ENCODE data around the gene TMEM128.

Gene TMEM128

GRCh38 chr4:4228356-4228668, 19.7 kb downstream of the TMEM128 start:
- Histone ChIP-seq H3K9me2 (replicated peaks; ENCODE audit: low read depth, low read length) (no peaks in the 10 kb centered on the region), H3K36me3 (ENCODE audit: insufficient read depth, low read length) (no peaks in the 10 kb centered on the region), H3K9me3 (ENCODE audit: insufficient read depth, low read depth, low read length) (no peaks in the 10 kb centered on the region), H3K27me3 (ENCODE audit: insufficient read depth, low read length, poor library complexity, severe bottlenecking) (no peaks in the 10 kb centered on the region), H3F3A (ENCODE audit: low read depth) (no peaks in the 10 kb centered on the region), H3K4me3 (ENCODE audit: low read length, poor library complexity, severe bottlenecking) (no peak overlapping the region), H4K20me1 (ENCODE audit: insufficient read depth, low read length, poor library complexity, severe bottlenecking) (no peaks in the 10 kb centered on the region), H3K4me2 (ENCODE audit: low read depth, low read length, poor library complexity, severe bottlenecking) (no peak overlapping the region), H3K79me2 (ENCODE audit: insufficient read depth, low read length) (no peaks in the 10 kb centered on the region), H3K4me1 (ENCODE audit: insufficient read depth, low read length, poor library complexity, severe bottlenecking) (no peaks in the 10 kb centered on the region), H3K9ac (ENCODE audit: low read depth, low read length, poor library complexity, severe bottlenecking) (no peak overlapping the region), H2AFZ (ENCODE audit: low read length) (no peak overlapping the region)
- TF ChIP-seq EZH2phosphoT487 (IDR thresholded peaks at IDR 0.05; ENCODE audit: borderline replicate concordance), result no peak
- TF ChIP-seq, protein P1, sequence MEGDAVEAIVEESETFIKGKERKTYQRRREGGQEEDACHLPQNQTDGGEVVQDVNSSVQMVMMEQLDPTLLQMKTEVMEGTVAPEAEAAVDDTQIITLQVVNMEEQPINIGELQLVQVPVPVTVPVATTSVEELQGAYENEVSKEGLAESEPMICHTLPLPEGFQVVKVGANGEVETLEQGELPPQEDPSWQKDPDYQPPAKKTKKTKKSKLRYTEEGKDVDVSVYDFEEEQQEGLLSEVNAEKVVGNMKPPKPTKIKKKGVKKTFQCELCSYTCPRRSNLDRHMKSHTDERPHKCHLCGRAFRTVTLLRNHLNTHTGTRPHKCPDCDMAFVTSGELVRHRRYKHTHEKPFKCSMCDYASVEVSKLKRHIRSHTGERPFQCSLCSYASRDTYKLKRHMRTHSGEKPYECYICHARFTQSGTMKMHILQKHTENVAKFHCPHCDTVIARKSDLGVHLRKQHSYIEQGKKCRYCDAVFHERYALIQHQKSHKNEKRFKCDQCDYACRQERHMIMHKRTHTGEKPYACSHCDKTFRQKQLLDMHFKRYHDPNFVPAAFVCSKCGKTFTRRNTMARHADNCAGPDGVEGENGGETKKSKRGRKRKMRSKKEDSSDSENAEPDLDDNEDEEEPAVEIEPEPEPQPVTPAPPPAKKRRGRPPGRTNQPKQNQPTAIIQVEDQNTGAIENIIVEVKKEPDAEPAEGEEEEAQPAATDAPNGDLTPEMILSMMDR (conservative IDR thresholded peaks at IDR 0.05; ENCODE audit: low read length), result no peak

GRCh38 chr4:4227510-4228355, 20.3 kb downstream of the TMEM128 start:
- H4K20me1 ChIP-seq (ENCODE audit: insufficient read depth, low read length, poor library complexity, severe bottlenecking), result no peaks in the 10 kb centered on the region
- TF ChIP-seq, protein P1 (conservative IDR thresholded peaks at IDR 0.05; ENCODE audit: low read length), result no peak
- no peak for TF ChIP-seq EZH2phosphoT487 (IDR thresholded peaks at IDR 0.05; ENCODE audit: borderline replicate concordance)
- no peaks in the 10 kb centered on the region for H3K27me3 ChIP-seq (ENCODE audit: insufficient read depth, low read length, poor library complexity, severe bottlenecking)
- H3K79me2 ChIP-seq (ENCODE audit: insufficient read depth, low read length), result no peaks in the 10 kb centered on the region
- no peak overlapping the region for H3K4me3 ChIP-seq (ENCODE audit: low read length, poor library complexity, severe bottlenecking)
- no peak overlapping the region for H2AFZ ChIP-seq (ENCODE audit: low read length)
- H3K9me3 ChIP-seq (ENCODE audit: insufficient read depth, low read depth, low read length), result no peaks in the 10 kb centered on the region
- no peak overlapping the region for H3K9ac ChIP-seq (ENCODE audit: low read depth, low read length, poor library complexity, severe bottlenecking)
- H3K9me2 ChIP-seq (replicated peaks; ENCODE audit: low read depth, low read length), result no peaks in the 10 kb centered on the region
- H3K4me2 ChIP-seq (ENCODE audit: low read depth, low read length, poor library complexity, severe bottlenecking), result no peak overlapping the region
- no peaks in the 10 kb centered on the region for H3K4me1 ChIP-seq (ENCODE audit: insufficient read depth, low read length, poor library complexity, severe bottlenecking)
- no peaks in the 10 kb centered on the region for H3K36me3 ChIP-seq (ENCODE audit: insufficient read depth, low read length)
- no peaks in the 10 kb centered on the region for H3F3A ChIP-seq (ENCODE audit: low read depth)

DNA sequence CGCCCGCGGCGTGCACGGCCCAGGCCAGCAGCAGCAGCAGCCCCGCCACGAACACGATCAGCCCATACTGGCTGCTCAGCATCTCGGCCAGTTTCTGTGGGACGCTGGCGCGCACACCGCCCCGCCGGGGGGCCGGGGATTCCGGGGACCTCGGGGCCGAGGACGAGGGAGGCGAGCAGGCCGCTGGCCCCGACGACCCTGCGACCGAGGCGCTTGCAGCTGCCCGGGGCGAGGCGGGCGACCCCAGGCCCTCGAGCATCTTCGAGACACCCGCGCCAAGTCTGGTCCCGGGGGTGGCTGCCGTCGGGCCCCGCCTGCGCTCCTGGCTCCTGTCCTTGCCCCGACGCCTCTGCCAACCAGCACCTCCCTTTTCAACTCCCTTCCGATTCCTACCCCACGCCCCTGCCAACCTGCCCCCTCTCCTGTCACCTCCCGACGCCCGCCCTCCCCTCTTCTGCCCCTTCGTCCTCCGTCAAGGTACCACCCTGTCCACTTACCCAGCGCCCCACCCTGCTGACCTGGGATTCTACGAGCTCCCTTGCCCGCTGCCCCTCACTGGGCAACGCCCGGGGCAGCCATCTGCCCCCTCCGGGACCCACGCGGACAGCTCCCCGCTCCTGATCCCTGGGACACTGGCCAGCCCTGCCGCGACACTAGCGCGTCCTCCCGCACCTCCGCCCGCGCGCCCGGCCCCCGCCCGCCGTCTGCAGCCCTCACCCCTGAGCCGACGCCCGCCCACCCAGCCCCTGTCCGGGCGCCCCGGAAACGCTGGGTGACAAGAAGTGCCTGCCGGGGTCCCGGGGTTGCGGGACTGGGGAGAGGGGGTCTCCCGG, 21.2 kb downstream of the TMEM128 start, which contains the start of gene OTOP1:
TSS of gene OTOP1 (minus strand) at position 324 of the 833 bp plus-strand sequence. CDS start at position 259, 65 bp downstream.
- TF ChIP-seq EZH2phosphoT487 (IDR thresholded peaks at IDR 0.05; ENCODE audit: borderline replicate concordance), result no peak
- TF ChIP-seq, protein P1 (conservative IDR thresholded peaks at IDR 0.05; ENCODE audit: low read length), result no peak

More for the DNA sequence above, 21.2 kb downstream of the TMEM128 start, which contains the start of gene OTOP1:
- Histone ChIP-seq H2AFZ (ENCODE audit: low read length) (no peak within 1 kb of the TSS), H3K9ac (ENCODE audit: low read depth, low read length, poor library complexity, severe bottlenecking) (no peak within 1 kb of the TSS), H3F3A (ENCODE audit: low read depth) (no peaks in the 10 kb centered on the region), H3K4me1 (ENCODE audit: insufficient read depth, low read length, poor library complexity, severe bottlenecking) (no peaks in the 10 kb centered on the region), H4K20me1 (ENCODE audit: insufficient read depth, low read length, poor library complexity, severe bottlenecking) (no peaks in the 10 kb centered on the region), H3K9me2 (replicated peaks; ENCODE audit: low read depth, low read length) (no peaks in the 10 kb centered on the region), H3K4me3 (ENCODE audit: low read length, poor library complexity, severe bottlenecking) (no peak within 1 kb of the TSS), H3K4me2 (ENCODE audit: low read depth, low read length, poor library complexity, severe bottlenecking) (no peak within 1 kb of the TSS), H3K79me2 (ENCODE audit: insufficient read depth, low read length) (no peaks in the 10 kb centered on the region), H3K36me3 (ENCODE audit: insufficient read depth, low read length) (no peaks in the 10 kb centered on the region), H3K9me3 (ENCODE audit: insufficient read depth, low read depth, low read length) (no peaks in the 10 kb centered on the region), H3K27me3 (ENCODE audit: insufficient read depth, low read length, poor library complexity, severe bottlenecking) (no peaks in the 10 kb centered on the region)
